Stimulated activated CD4-positive, alpha-beta T cell treated with anti-CD3 and anti-CD28 coated beads, Interleukin-2, amount 100 ng/mL, for 24 hours (primary cell): ENCODE data around the gene TTC33.

Source experiments
- DNase-seq, 2 donors: peaks; one replicate each; pipeline ENCODE4 v3.0.0-alpha.2; 2020

TTC33 gene

GRCh38 chr5:40560474-40561110, 195.2 kb downstream of the TTC33 start:
- no peak for DNase-seq

GRCh38 chr5:40559306-40559705, 196.5 kb downstream of the TTC33 start:
- no peak for DNase-seq

- no peak for DNase-seq
Measured at GRCh38 chr5:40557501-40557900, 198.3 kb downstream of the TTC33 start.

GRCh38 chr5:40556811-40557210, 198.9 kb downstream of the TTC33 start:
- no peak for DNase-seq

- DNase-seq: no peak
Measured at GRCh38 chr5:40555886-40556285, 199.9 kb downstream of the TTC33 start.

GRCh38 chr5:40554813-40555212, 200.9 kb downstream of the TTC33 start:
- DNase-seq: no peak

GRCh38 chr5:40554054-40554453, 201.7 kb downstream of the TTC33 start:
- no peak for DNase-seq

GRCh38 chr5:40552981-40553380, 202.8 kb downstream of the TTC33 start:
- DNase-seq: no peak

GRCh38 chr5:40551496-40552491, 204.0 kb downstream of the TTC33 start:
- DNase-seq: no peak

GRCh38 chr5:40550481-40550880, 205.3 kb downstream of the TTC33 start:
- no peak for DNase-seq

GRCh38 chr5:40549616-40550015, 206.1 kb downstream of the TTC33 start:
- DNase-seq: no peak

GRCh38 chr5:40547994-40548575, 207.7 kb downstream of the TTC33 start:
- no peak for DNase-seq

- DNase-seq: no peak
Measured at GRCh38 chr5:40547557-40547956, 208.2 kb downstream of the TTC33 start.

GRCh38 chr5:40540301-40540700, 215.5 kb downstream of the TTC33 start:
- no peak for DNase-seq

- DNase-seq: no peak
Measured at GRCh38 chr5:40524677-40525076, 231.1 kb downstream of the TTC33 start.

- DNase-seq: no peak
Measured at GRCh38 chr5:40521925-40522324, 233.8 kb downstream of the TTC33 start.

- DNase-seq: no peak
Measured at GRCh38 chr5:40521108-40521785, 234.5 kb downstream of the TTC33 start.

- DNase-seq: peak in 1 of 2 donors; percentile 17
Measured at GRCh38 chr5:40518485-40518917, 237.3 kb downstream of the TTC33 start.

GRCh38 chr5:40515476-40515875, 240.3 kb downstream of the TTC33 start:
- DNase-seq: no peak

GRCh38 chr5:40514976-40515375, 240.8 kb downstream of the TTC33 start:
- no peak for DNase-seq

- no peak for DNase-seq
Measured at GRCh38 chr5:40511801-40512200, 244.0 kb downstream of the TTC33 start.

GRCh38 chr5:40507095-40507494, 248.7 kb downstream of the TTC33 start:
- no peak for DNase-seq

GRCh38 chr5:40505031-40505430, 250.7 kb downstream of the TTC33 start:
- no peak for DNase-seq
